ENCODE results near the gene MACROD2. TPM values are rescaled to one million over a fixed set of nuclear protein-coding genes. Genes with fewer than 3 reads are reported as not detected.

Gene MACROD2
- total and polyA plus RNA-seq, 4 donors, result 0.66 to 10.5 (median 3.3) TPM

DNA sequence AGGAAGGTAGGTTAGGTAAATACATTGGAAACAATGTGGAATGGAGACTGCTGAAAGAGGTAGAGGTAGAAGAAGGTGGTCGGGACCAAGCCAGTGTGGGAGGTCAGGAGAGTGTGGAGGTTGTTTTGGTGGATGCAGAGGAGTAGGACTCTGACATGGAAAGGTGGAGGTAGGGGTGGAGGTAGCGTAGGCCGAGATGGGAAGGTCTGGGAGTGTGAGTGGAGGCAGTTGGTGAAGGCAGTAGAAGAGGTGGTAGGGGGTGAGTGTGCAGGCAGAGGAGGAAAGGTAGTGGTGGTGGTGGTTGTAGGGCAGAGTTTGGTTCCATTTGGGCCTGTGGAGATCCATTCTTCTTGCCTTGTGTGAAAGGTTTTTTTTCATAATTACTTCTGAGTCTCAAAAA, 941.7 kb downstream of the MACROD2 start:
- 94% methylated on average over 3 of the region's 3 CpGs for WGBS
- Histone ChIP-seq H3K4me3 (ENCODE audit: low read depth in 1 of 3, low read length in 3 of 3) (no peak overlapping the region), H3K27me3 (ENCODE audit: control insufficient read depth in 4 of 4, insufficient read depth in 4 of 4, low read length in 3 of 4) (no peaks in the 10 kb centered on the region), H3K4me1 (ENCODE audit: control insufficient read depth in 4 of 4, insufficient read depth in 4 of 4, low read length in 3 of 4) (no peaks in the 10 kb centered on the region), H3K9me3 (ENCODE audit: control insufficient read depth in 4 of 4, low read length in 3 of 4) (no peaks in the 10 kb centered on the region), H3K36me3 (ENCODE audit: control insufficient read depth in 4 of 4, insufficient read depth in 3 of 4, low read depth in 1 of 4, low read length in 3 of 4) (no peaks in the 10 kb centered on the region), H3K9ac (ENCODE audit: low read depth in 1 of 2, low read length in 2 of 2) (no peak overlapping the region), H3K27ac (ENCODE audit: low read depth in 1 of 2, low read length in 2 of 2) (no peak overlapping the region)
- no peak for DNase-seq (ENCODE audit: low spot score)
- TF ChIP-seq RAD21 (IDR thresholded peaks at IDR 0.05), result no peak
- no peak for TF ChIP-seq HNF4G (IDR thresholded peaks at IDR 0.05)
- TF ChIP-seq, protein P1, sequence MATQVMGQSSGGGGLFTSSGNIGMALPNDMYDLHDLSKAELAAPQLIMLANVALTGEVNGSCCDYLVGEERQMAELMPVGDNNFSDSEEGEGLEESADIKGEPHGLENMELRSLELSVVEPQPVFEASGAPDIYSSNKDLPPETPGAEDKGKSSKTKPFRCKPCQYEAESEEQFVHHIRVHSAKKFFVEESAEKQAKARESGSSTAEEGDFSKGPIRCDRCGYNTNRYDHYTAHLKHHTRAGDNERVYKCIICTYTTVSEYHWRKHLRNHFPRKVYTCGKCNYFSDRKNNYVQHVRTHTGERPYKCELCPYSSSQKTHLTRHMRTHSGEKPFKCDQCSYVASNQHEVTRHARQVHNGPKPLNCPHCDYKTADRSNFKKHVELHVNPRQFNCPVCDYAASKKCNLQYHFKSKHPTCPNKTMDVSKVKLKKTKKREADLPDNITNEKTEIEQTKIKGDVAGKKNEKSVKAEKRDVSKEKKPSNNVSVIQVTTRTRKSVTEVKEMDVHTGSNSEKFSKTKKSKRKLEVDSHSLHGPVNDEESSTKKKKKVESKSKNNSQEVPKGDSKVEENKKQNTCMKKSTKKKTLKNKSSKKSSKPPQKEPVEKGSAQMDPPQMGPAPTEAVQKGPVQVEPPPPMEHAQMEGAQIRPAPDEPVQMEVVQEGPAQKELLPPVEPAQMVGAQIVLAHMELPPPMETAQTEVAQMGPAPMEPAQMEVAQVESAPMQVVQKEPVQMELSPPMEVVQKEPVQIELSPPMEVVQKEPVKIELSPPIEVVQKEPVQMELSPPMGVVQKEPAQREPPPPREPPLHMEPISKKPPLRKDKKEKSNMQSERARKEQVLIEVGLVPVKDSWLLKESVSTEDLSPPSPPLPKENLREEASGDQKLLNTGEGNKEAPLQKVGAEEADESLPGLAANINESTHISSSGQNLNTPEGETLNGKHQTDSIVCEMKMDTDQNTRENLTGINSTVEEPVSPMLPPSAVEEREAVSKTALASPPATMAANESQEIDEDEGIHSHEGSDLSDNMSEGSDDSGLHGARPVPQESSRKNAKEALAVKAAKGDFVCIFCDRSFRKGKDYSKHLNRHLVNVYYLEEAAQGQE (IDR thresholded peaks at IDR 0.05), result no peak
- TF ChIP-seq, protein P2, sequence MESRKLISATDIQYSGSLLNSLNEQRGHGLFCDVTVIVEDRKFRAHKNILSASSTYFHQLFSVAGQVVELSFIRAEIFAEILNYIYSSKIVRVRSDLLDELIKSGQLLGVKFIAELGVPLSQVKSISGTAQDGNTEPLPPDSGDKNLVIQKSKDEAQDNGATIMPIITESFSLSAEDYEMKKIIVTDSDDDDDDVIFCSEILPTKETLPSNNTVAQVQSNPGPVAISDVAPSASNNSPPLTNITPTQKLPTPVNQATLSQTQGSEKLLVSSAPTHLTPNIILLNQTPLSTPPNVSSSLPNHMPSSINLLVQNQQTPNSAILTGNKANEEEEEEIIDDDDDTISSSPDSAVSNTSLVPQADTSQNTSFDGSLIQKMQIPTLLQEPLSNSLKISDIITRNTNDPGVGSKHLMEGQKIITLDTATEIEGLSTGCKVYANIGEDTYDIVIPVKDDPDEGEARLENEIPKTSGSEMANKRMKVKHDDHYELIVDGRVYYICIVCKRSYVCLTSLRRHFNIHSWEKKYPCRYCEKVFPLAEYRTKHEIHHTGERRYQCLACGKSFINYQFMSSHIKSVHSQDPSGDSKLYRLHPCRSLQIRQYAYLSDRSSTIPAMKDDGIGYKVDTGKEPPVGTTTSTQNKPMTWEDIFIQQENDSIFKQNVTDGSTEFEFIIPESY (IDR thresholded peaks at IDR 0.05), result no peak
- no peak for TF ChIP-seq YY1 (IDR thresholded peaks at IDR 0.05)
- no peak for TF ChIP-seq GABPA (IDR thresholded peaks at IDR 0.05 in 1 of 2, conservative IDR thresholded peaks at IDR 0.05 in 1 of 2)
- TF ChIP-seq FOXA1 (IDR thresholded peaks at IDR 0.05), result no peak
- no peak for TF ChIP-seq SP1 (IDR thresholded peaks at IDR 0.05)
- TF ChIP-seq JUND (IDR thresholded peaks at IDR 0.05), result no peak
- no peak for TF ChIP-seq HNF4A (conservative IDR thresholded peaks at IDR 0.05)
- no peak for TF ChIP-seq TAF1 (conservative IDR thresholded peaks at IDR 0.05)

DNA sequence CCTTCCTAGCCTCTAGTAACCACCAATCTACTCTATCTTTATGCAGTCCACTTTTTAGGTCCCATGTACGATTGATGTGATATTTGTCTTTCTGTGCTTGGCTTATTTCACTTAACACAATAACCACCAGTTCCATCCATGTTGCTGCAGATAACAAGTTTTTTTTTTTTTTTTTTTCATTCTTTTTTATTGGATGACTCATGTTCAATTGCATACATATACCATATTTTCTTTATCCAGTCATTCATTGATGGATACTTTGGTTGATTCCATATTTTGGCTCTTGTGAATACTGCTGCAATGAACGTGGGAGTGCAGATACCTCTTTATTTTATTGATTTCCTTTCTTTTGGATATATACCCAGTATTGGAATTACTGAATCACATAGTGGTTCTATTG, 942.5 kb downstream of the MACROD2 start:
- no peaks in the 10 kb centered on the region for H3K4me1 ChIP-seq (ENCODE audit: control insufficient read depth in 4 of 4, insufficient read depth in 4 of 4, low read length in 3 of 4)
- no peaks in the 10 kb centered on the region for H3K27me3 ChIP-seq (ENCODE audit: control insufficient read depth in 4 of 4, insufficient read depth in 4 of 4, low read length in 3 of 4)
- no peak overlapping the region for H3K4me3 ChIP-seq (ENCODE audit: low read depth in 1 of 3, low read length in 3 of 3)
- no peak overlapping the region for H3K27ac ChIP-seq (ENCODE audit: low read depth in 1 of 2, low read length in 2 of 2)
- WGBS, result 90% methylated on average over 2 of the region's 2 CpGs
- TF ChIP-seq, protein P2 (IDR thresholded peaks at IDR 0.05), result no peak
- TF ChIP-seq TAF1 (conservative IDR thresholded peaks at IDR 0.05), result no peak
- TF ChIP-seq, protein P1 (IDR thresholded peaks at IDR 0.05), result no peak
- no peak for TF ChIP-seq GABPA (IDR thresholded peaks at IDR 0.05 in 1 of 2, conservative IDR thresholded peaks at IDR 0.05 in 1 of 2)
- no peak for TF ChIP-seq RXRA (IDR thresholded peaks at IDR 0.05)
- no peak for TF ChIP-seq HNF4A (conservative IDR thresholded peaks at IDR 0.05)
- TF ChIP-seq HNF4G (IDR thresholded peaks at IDR 0.05), result no peak
- TF ChIP-seq, protein P3, sequence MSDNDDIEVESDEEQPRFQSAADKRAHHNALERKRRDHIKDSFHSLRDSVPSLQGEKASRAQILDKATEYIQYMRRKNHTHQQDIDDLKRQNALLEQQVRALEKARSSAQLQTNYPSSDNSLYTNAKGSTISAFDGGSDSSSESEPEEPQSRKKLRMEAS (IDR thresholded peaks at IDR 0.05), result no peak
- TF ChIP-seq, protein P4, sequence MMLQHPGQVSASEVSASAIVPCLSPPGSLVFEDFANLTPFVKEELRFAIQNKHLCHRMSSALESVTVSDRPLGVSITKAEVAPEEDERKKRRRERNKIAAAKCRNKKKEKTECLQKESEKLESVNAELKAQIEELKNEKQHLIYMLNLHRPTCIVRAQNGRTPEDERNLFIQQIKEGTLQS (IDR thresholded peaks at IDR 0.05), result no peak
- TF ChIP-seq, protein P5, sequence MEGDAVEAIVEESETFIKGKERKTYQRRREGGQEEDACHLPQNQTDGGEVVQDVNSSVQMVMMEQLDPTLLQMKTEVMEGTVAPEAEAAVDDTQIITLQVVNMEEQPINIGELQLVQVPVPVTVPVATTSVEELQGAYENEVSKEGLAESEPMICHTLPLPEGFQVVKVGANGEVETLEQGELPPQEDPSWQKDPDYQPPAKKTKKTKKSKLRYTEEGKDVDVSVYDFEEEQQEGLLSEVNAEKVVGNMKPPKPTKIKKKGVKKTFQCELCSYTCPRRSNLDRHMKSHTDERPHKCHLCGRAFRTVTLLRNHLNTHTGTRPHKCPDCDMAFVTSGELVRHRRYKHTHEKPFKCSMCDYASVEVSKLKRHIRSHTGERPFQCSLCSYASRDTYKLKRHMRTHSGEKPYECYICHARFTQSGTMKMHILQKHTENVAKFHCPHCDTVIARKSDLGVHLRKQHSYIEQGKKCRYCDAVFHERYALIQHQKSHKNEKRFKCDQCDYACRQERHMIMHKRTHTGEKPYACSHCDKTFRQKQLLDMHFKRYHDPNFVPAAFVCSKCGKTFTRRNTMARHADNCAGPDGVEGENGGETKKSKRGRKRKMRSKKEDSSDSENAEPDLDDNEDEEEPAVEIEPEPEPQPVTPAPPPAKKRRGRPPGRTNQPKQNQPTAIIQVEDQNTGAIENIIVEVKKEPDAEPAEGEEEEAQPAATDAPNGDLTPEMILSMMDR (IDR thresholded peaks at IDR 0.05; ENCODE audit: low read depth, low read length, missing input control), result no peak
- no peak for TF ChIP-seq RAD21 (IDR thresholded peaks at IDR 0.05)
- TF ChIP-seq JUND (IDR thresholded peaks at IDR 0.05), result no peak
- no peak for TF ChIP-seq SP1 (IDR thresholded peaks at IDR 0.05)
- H3K9ac ChIP-seq (ENCODE audit: low read depth in 1 of 2, low read length in 2 of 2), result no peak overlapping the region
- no peaks in the 10 kb centered on the region for H3K9me3 ChIP-seq (ENCODE audit: control insufficient read depth in 4 of 4, low read length in 3 of 4)
- no peak for DNase-seq (ENCODE audit: low spot score)
- H3K36me3 ChIP-seq (ENCODE audit: control insufficient read depth in 4 of 4, insufficient read depth in 3 of 4, low read depth in 1 of 4, low read length in 3 of 4), result no peaks in the 10 kb centered on the region

Measured in liver (tissue), 9 donors.